HG02623 (cell line): ENCODE results near the gene SAFB2.

ENCODE experiments used
- ATAC-seq: cut with Tn5 transposase; IDR thresholded peaks from one replicate; pipeline ENCODE4 v1.9.1; 2021; ENCODE audit warnings: moderate library complexity; ENCODE audit not compliant: unreplicated experiment

The SAFB2 gene

DNA sequence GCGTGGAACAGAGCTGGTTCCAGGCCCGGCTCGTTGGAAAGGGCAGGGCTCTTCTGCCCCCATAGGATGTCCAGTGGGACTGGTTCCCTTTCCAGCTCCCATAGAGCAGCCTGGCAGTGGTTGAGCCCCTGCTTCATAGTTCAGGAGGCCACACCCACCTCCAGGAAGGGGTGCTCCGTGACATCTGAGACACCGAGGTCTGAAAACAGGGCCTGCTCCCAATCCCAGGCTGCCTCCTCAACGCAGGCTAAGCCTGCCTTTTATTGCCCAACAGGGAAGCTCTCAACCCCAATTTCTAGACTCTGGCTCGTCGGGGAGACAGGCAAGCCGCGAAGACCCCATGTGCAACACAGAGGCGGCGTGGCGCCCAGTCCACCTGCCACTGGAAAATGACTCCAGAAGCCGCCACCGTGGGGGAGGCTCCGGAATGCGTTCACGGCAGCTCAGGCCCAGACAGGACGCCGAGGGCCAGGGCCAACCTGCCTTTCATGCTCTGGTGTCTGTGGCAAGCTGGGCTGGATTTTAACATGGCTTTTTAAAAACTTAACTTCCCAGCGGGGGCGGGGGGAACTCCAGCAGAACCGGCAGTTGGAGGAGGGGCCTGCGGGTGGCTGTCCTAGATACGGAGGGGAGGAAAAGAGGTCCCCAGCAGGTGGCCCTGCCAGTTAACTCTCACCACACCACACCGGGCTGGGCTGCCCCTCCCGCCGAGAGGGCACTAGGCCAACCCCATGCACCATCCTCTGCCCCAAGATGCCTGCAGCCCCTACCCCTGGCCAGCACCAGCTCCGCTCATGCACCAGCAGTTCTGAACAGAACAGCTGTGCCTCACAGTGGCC is 36.9 kb downstream of the SAFB2 start:
- ATAC-seq, result no peak

DNA sequence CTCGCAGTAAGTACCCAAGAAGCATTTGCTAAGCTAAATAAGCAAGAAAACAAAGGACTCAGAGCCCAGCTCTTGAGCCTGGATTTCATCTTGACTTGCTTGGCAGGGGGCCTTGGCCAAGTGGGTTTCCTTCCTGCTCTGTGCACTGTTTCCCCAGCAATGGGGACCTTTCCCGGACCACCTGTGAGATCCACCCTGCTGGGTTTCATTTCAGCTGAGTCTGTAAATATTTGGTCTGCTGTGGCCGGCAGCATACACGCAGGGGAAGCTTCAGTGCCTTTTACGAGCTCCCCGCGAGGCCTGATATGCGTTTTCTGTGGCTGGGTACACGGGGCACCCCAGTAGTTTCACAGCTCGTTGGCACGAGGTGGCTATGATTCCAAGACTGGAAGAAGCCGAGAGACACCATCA is 42.4 kb downstream of the SAFB2 start:
- ATAC-seq, result no peak

- ATAC-seq, result no peak
Observed at GRCh38 chr19:5579697-5580096, 42.9 kb downstream of the SAFB2 start.

DNA sequence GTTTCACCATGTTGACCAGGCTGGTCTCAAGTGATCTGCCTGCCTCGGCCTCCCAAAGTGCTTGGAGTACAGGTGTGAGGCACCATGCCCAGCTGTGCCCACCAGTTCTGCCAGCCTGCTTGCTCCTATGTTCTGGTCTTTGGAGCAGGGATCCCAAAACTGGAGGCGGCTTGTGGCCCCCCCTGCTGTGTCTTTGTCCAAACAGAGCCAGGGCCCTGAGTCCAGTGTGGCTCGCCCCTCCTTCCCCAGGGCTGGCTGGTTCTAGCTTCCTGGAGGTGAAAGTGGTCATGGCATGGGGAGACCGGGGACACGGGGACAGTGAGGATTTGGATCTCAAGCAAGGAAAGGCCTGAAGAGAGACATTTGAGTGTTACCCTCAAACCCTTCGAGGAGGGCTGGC is 43.3 kb downstream of the SAFB2 start:
- ATAC-seq, result no peak

DNA sequence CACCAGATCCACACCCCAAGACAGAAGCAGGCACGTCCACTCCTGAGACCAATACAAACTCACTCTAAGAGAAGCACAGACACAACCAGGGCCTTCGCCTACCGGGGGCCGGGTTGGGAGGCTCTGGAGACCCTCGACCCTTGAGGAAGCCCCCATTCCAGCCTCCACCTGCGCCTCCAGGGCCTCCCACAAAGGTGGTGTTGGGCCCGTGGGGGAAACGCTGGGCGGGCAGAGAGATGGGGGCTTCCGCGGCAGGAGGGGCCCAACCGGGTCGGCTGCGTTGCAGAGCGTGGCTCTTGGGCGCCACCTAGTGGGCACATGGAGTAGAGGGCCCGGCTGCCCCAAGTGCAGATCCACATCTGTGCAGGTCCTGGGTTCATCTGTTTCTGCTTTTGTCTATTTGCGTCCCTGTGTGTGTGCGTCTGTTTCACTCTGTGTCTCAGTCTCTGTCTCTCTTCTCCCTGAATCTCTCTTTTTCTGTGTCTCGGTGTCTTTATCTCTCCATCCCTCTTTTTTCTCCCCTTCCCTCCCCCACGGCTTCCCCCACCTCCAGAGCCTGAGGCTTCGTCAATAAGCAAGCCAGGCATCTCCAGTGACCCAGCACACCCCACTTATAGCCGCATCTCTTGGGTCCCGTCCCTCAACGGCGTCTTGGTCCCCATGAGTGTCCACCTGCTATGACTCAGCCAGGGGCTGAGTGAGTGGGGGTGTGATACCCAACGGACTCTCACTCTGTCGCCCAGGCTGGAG is 44.3 kb downstream of the SAFB2 start:
- no peak for ATAC-seq

GRCh38 chr19:5575590-5575989 is 47.0 kb downstream of the SAFB2 start:
- ATAC-seq, result no peak

- no peak for ATAC-seq
Observed at GRCh38 chr19:5572556-5573286, 49.9 kb downstream of the SAFB2 start.

GRCh38 chr19:5571777-5572176 is 50.8 kb downstream of the SAFB2 start:
- no peak for ATAC-seq

GRCh38 chr19:5567970-5568407 is 54.6 kb downstream of the SAFB2 start:
- no peak for ATAC-seq

DNA sequence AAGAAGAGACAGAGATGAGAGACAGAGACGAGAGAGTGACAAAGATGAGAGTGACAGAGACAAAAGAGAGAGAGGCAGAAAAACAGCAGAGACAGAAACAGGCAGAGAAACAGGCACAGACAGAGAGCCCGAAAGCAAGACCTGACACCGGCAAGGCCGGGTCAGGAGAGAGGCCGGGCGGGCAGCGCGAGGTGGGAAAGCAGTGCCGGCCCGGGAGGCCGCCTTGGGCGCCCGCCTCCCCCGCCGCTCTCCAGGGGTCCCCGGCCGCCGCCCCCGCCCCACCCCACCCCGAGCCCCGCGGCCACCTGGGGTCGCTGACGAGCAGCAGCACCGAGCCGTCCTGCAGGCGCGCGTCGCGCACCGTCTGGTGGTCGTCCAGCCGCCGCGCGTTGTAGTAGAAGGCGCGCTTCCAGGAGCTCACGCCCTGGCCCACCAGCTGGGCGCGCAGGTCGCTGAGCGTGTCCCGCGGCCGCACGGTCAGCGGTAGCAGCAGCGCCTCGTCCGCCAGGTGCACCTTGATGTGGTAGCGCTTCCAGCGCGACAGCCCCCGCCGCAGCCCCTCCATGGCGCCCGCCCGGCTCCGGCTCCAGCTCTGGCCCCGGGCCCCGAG is 55.1 kb downstream of the SAFB2 start, which contains the start of gene TINCR:
Gene TINCR, minus strand, starts transcription at position 594 of the 610 bp plus-strand sequence.
- no peak for ATAC-seq

- ATAC-seq, result no peak
Observed at GRCh38 chr19:5564930-5565329, 57.6 kb downstream of the SAFB2 start.

DNA sequence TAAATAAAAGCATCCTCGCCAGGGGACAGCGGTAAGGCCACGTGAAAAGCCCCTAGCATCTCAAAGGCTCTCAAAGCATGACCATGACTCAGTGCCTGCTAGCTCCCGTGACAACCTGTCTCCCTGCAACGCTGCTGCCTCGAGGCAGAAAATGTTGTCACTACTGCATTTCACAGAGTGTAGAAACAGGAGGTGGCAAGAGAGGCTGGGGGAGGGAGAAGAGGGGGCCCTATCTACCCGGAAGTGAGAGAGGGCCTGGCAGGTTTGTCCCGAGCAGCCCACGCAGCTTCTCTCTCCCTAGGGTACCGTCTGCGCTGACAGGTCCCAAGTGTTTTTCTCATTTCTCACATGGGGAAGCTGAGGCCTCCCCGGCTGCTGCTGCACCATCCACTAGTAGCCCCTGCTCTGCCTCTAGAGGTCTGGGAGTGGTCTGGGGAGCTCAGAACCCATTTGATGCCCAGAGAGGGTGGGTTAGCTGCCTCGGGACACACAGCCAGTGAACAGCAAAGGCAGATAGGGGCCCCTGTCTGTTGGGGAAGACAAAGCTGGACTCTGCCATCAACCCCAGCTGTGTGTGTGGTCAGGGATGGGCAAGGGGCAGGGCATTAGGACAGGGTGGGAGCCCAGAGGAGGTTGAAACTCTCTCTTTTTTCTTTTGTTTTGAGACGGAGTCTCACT is 58.5 kb downstream of the SAFB2 start:
- no peak for ATAC-seq

- ATAC-seq, result no peak
Observed at GRCh38 chr19:5563008-5563431, 59.6 kb downstream of the SAFB2 start.

DNA sequence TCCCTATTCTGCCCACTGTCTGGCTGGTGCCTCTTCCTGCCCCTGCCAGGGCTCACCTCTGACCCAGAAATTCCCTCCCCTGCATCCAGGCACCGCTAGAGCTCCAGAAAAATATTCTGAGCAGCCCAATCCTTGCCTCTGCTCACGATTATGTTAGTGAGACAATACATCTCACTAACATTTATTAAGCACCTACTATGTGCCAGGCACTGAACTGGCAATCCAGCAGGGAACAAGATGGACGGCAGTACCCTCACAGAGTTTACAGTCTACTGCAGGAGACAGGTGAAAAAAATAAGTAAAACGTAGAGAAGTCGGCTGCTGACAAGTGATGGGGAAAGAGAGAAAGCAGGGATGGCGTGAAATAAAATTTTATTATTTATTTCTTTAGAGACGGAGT is 60.3 kb downstream of the SAFB2 start:
- no peak for ATAC-seq

- no peak for ATAC-seq
Observed at GRCh38 chr19:5561559-5561958, 61.0 kb downstream of the SAFB2 start.

DNA sequence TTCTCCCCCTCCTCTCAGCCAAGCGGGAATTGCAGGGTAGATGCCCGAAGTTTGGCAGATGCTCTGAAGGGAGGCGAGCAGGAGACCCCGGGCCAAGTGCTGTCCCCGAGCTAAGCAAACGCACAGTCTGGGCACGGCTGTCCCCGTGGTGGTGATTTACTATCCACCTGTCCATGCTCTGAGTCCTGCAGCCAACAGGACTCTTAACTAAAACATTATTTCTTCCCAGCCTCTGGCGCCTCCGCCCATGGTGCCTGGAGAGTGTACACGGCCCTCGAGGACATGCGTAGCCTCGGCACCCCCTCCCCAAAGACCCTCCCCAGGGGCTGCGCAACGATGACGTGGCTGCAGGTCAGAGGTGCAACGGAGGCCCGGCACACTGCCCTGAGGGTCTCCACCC is 62.4 kb downstream of the SAFB2 start:
- ATAC-seq, result no peak

DNA sequence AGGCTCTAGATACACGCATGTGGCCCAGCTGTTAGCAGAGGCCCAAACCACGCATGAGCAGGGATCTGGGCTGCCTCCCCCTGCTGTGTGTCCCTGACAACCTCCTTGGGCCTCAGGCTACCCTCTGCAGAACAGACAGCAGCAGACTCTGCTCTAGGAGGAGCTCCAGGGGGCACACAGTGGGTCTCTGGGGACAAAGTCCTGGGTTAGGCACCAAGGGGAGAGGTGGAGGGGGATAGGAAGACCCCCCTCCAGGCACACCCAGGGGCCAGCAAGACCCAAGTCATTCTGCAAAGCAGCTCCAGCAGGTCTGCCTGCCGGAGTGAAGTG is 62.8 kb downstream of the SAFB2 start:
- no peak for ATAC-seq

DNA sequence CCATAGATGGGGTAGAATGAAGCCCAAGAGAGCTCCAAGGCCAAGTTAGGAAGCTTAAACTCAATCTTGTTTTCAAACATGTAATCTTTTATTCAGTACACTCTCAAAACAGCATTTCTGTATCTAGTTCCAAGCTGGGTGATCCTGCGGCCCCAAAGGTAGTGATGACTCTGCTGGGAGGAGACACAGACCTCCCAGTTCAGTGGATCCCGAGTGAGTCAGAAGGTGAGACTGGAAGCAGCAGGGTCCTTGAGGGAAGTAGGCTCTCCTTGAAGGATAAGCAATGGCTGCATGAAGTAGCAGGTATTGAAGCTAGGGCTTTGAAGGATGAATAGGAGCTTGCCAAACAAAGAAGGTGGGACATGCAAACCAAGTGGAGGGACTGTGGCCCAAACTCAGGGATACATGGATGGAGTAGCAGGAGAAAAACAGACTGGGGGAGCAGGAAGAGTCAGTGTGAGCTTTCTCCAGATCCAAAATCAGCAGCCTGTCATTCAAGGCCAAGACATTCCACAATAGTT is 64.4 kb downstream of the SAFB2 start:
- no peak for ATAC-seq

DNA sequence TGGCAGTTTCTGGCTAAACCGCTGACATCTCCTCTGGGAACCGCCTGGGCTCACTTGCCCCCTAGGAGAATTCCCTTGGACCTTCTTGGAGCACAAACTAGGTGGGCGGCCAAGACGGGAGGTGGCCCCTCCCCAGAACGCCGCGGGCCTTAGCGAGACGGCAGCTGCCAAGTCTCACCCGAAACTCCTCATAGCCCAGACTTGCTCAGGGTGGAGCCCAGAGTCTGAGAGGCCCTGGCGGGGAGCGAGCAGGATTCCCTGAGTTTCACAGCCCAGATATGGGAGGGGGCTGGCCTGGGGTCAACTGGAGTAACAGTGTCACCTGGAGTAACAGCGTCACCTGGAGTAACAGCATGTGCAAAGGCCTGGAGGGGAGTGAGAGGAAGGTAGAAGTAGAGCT is 64.9 kb downstream of the SAFB2 start:
- ATAC-seq, result no peak

- ATAC-seq, result no peak
Observed at GRCh38 chr19:5554828-5555227, 67.7 kb downstream of the SAFB2 start.
